HepG2 (cell line): ENCODE measurements around the gene SLC22A31. TPM values are rescaled to one million over a fixed set of nuclear protein-coding genes. Genes with fewer than 3 reads are reported as not detected.

Experiments used
- AKAP8 ChIP-seq: sonication (generic); formaldehyde crosslinking; IDR thresholded peaks from 2 replicates; pipeline ENCODE4 v1.5.1; 2020; ENCODE audit warnings: mild to moderate bottlenecking, missing genetic modification reagents
- BRF2 ChIP-seq: sonication (generic); formaldehyde crosslinking; IDR thresholded peaks from 2 replicates; pipeline ENCODE4 v1.8.1; 2022; ENCODE audit warnings: mild to moderate bottlenecking, missing genetic modification reagents
- DPF2 ChIP-seq: sonication (generic); formaldehyde crosslinking; IDR thresholded peaks from 2 replicates; pipeline ENCODE4 v1.4.0; 2020; ENCODE audit warnings: mild to moderate bottlenecking, low read depth, missing genetic modification reagents, borderline replicate concordance
- FOXJ3 ChIP-seq: sonication (generic); formaldehyde crosslinking; IDR thresholded peaks from 2 replicates; pipeline ENCODE4 v1.4.0; 2020; ENCODE audit warnings: missing genetic modification reagents, mild to moderate bottlenecking, borderline replicate concordance
- FOXO4 ChIP-seq: sonication (generic); formaldehyde crosslinking; conservative IDR thresholded peaks from 2 replicates; pipeline ENCODE4 v1.8.1; 2023; ENCODE audit warnings: missing genetic modification reagents
- HMGXB4 ChIP-seq, 2 experiments: sonication (generic) in 1 of 2; formaldehyde crosslinking in 1 of 2; IDR thresholded peaks; 2 replicates each; pipeline versions ENCODE4 v1.4.0 to v1.6.1; 2018 to 2020; ENCODE audit warnings: missing genetic modification reagents in 2 of 2, borderline replicate concordance in 1 of 2, low read depth in 1 of 2, mild to moderate bottlenecking in 1 of 2, missing biosample characterization in 1 of 2
- IKZF5 ChIP-seq: IDR thresholded peaks from 2 replicates; pipeline ENCODE4 v1.6.1; 2018; ENCODE audit warnings: missing genetic modification reagents, mild to moderate bottlenecking, missing compliant biosample characterization
- LRRFIP1 ChIP-seq: sonication (generic); formaldehyde crosslinking; conservative IDR thresholded peaks from 2 replicates; pipeline ENCODE4 v1.4.0; 2020; ENCODE audit warnings: missing genetic modification reagents
- PBX3 ChIP-seq: sonication (generic); formaldehyde crosslinking; IDR thresholded peaks from 2 replicates; pipeline ENCODE4 v1.8.1; 2023; ENCODE audit warnings: missing genetic modification reagents, inconsistent platforms, borderline replicate concordance
- SAP130 ChIP-seq: IDR thresholded peaks from 2 replicates; pipeline ENCODE4 v1.6.1; 2016; ENCODE audit warnings: low read depth
- SIN3B ChIP-seq: fragments of 150-350 bp; IDR thresholded peaks from 2 replicates; pipeline ENCODE4 v1.6.1; 2014; ENCODE audit warnings: low read length
- ZNF276 ChIP-seq: sonication (generic); formaldehyde crosslinking; IDR thresholded peaks from 2 replicates; pipeline ENCODE4 v1.4.0; 2020; ENCODE audit warnings: mild to moderate bottlenecking, low read depth, missing genetic modification reagents
- ZNF34 ChIP-seq: sonication (generic); formaldehyde crosslinking; IDR thresholded peaks from 2 replicates; pipeline ENCODE4 v1.4.0; 2020; ENCODE audit warnings: mild to moderate bottlenecking, missing genetic modification reagents, borderline replicate concordance
- ZNF558 ChIP-seq: sonication (generic); formaldehyde crosslinking; IDR thresholded peaks from 2 replicates; pipeline ENCODE4 v1.9.0; 2022; ENCODE audit warnings: mild to moderate bottlenecking, missing genetic modification reagents, borderline replicate concordance
- ZNF619 ChIP-seq: sonication (generic); formaldehyde crosslinking; IDR thresholded peaks from 2 replicates; pipeline ENCODE4 v1.4.0; 2020; ENCODE audit warnings: mild to moderate bottlenecking, missing genetic modification reagents
- ZNF678 ChIP-seq: sonication (generic); formaldehyde crosslinking; IDR thresholded peaks from 2 replicates; pipeline ENCODE4 v1.4.0; 2020; ENCODE audit warnings: mild to moderate bottlenecking, missing genetic modification reagents
- ZNF850 ChIP-seq: sonication (generic); formaldehyde crosslinking; conservative IDR thresholded peaks from 2 replicates; pipeline ENCODE4 v1.9.0; 2021; ENCODE audit warnings: mild to moderate bottlenecking, missing genetic modification reagents
- polyA plus RNA-seq, 8 experiments: library from polyadenylated mRNA; depleted of rRNA in 3 of 8; stranded (reverse) in 7 of 8; unstranded in 1 of 8; fragments of >200 nt; fragmentation: Illumina TruSeq in 4 of 8; extraction: Trizol in 4 of 8; gene quantifications; 2 replicates each; pipeline versions ENCODE4 v1.2.1 to v1.2.3, GENCODE V29; 2011 to 2016; ENCODE audit warnings: low read depth in 4 of 8, missing spikeins in 1 of 8, mixed read lengths in 1 of 8; ENCODE audit not compliant: insufficient read depth in 1 of 8
- total RNA-seq, 5 experiments: library from RNA; depleted of rRNA; stranded (reverse); fragments of >200 nt; fragmentation: Illumina TruSeq; extraction: Trizol; gene quantifications; 2 replicates each; pipeline ENCODE4 v1.2.3, GENCODE V29; 2016; ENCODE audit warnings: low read depth in 1 of 5

SLC22A31 gene
- total and polyA plus RNA-seq, 2 of the 13 experiments (the other 11 are each of a cell fraction or from before 2014, with no cell fraction given), result 67.3 to 83.3 TPM

GRCh38 chr16:89167425-89167941, 32.9 kb downstream of the SLC22A31 start (continued):
- TF ChIP-seq ZNF558 (CRISPR knock-in tag) (no peak), FOXJ3 (CRISPR knock-in tag) (no peak), LRRFIP1 (no peak; the same call in 1 of the 2 replicates), SIN3B (no peak), ZNF276 (CRISPR knock-in tag) (peak; percentile 62; the same call in 1 of the 2 replicates), AKAP8 (CRISPR knock-in tag) (peak; percentile 66; the same call in 1 of the 2 replicates), ZNF619 (CRISPR knock-in tag) (peak; percentile 99), ZNF34 (CRISPR knock-in tag) (no peak), ZNF678 (no peak), FOXO4 (CRISPR knock-in tag) (no peak), PBX3 (no peak), SAP130 (CRISPR knock-in tag) (peak; percentile 86), BRF2 (CRISPR knock-in tag) (peak; percentile 31; the same call in 1 of the 2 replicates), ZNF850 (0 out of 2 replicates have a peak, but pooled peaks have one; percentile 39), HMGXB4 (CRISPR knock-in tag; IDR thresholded peaks at IDR 0.05; ENCODE audit: borderline replicate concordance in 1 of 2, low read depth in 1 of 2) (peak; percentile 97 to 98), IKZF5 (CRISPR knock-in tag) (peak; percentile 79; the same call in 1 of the 2 replicates), DPF2 (CRISPR knock-in tag) (peak; percentile 32; the same call in 1 of the 2 replicates)
